CD8-positive, alpha-beta memory T cell (primary cell): Measurements from ENCODE around the gene PFDN6. TPM values are rescaled to one million over a fixed set of nuclear protein-coding genes. Genes with fewer than 3 reads are reported as not detected.
"Not testable (repeated sequence)": the region's sequence is repeated elsewhere in the genome, so short reads cannot be mapped to it uniquely, and the experiment has no call there.

Experiments used
- CTCF ChIA-PET: fragments of 350-600 bp; sonication (Branson Sonifier 250); formaldehyde crosslinking; loops from one replicate; lab custom pipeline; 2021; ENCODE audit warnings: antibody characterized with exemption; lab: Charles Lee
- POLR2A ChIA-PET: fragments of 350-600 bp; sonication (Branson Sonifier 250); formaldehyde crosslinking; loops from one replicate; lab custom pipeline; 2021; ENCODE audit warnings: antibody characterized with exemption; lab: Charles Lee
- DNase-seq, 5 donors: peaks; one replicate each; pipeline versions ENCODE4 v3.0.0 to v3.0.0-alpha.2; 2020 to 2022; ENCODE audit warnings: mixed read lengths in 1 of 5
- H3K27ac ChIP-seq: one replicate; pipeline ENCODE4 v1.7.0; 2013; ENCODE audit warnings: low read depth, mild to moderate bottlenecking, low read length, moderate library complexity
- H3K27me3 ChIP-seq: 2 replicates; pipeline ENCODE4 v1.7.0; 2013; ENCODE audit warnings: low read length, mild to moderate bottlenecking; ENCODE audit not compliant: insufficient read depth, poor library complexity, severe bottlenecking
- H3K36me3 ChIP-seq: 2 replicates; pipeline ENCODE4 v1.7.0; 2013; ENCODE audit warnings: mild to moderate bottlenecking, low read length, moderate library complexity; ENCODE audit not compliant: insufficient read depth
- H3K4me1 ChIP-seq: 2 replicates; pipeline ENCODE4 v1.7.0; 2013; ENCODE audit warnings: mild to moderate bottlenecking, low read length, moderate library complexity; ENCODE audit not compliant: insufficient read depth
- H3K4me3 ChIP-seq: 2 replicates; pipeline ENCODE4 v1.7.0; 2013; ENCODE audit warnings: mild to moderate bottlenecking, low read length
- H3K9me3 ChIP-seq: 2 replicates; pipeline ENCODE4 v1.7.0; 2013; ENCODE audit warnings: mild to moderate bottlenecking, low read length
- H3K27ac Mint-ChIP-seq, 8 donors: one replicate each; pipeline ENCODE4 v1.8.0; 2020 to 2021; ENCODE audit warnings: mixed read lengths in 8 of 8, mild to moderate bottlenecking in 6 of 8, inconsistent platforms in 3 of 8, moderate library complexity in 3 of 8
- H3K27me3 Mint-ChIP-seq, 2 donors: one replicate each; pipeline ENCODE4 v1.8.0; 2020 to 2021; ENCODE audit warnings: mixed read lengths in 2 of 2, mild to moderate bottlenecking in 1 of 2, moderate library complexity in 1 of 2
- H3K36me3 Mint-ChIP-seq, 3 donors: one replicate each; pipeline ENCODE4 v1.8.0; 2020 to 2021; ENCODE audit warnings: mixed read lengths in 3 of 3, inconsistent platforms in 1 of 3, mild to moderate bottlenecking in 1 of 3
- H3K4me1 Mint-ChIP-seq, 3 donors: one replicate each; pipeline ENCODE4 v1.8.0; 2020 to 2021; ENCODE audit warnings: mixed read lengths in 3 of 3, inconsistent platforms in 1 of 3, mild to moderate bottlenecking in 1 of 3
- H3K4me3 Mint-ChIP-seq, 7 donors: one replicate each; pipeline ENCODE4 v1.8.0; 2020 to 2021; ENCODE audit warnings: mixed read lengths in 7 of 7, mild to moderate bottlenecking in 6 of 7, moderate library complexity in 4 of 7, inconsistent platforms in 2 of 7
- H3K9me3 Mint-ChIP-seq, 5 donors: one replicate each; pipeline ENCODE4 v1.8.0; 2020 to 2022; ENCODE audit warnings: mixed read lengths in 5 of 5, mild to moderate bottlenecking in 3 of 5, moderate library complexity in 2 of 5, inconsistent platforms in 1 of 5
- polyA plus RNA-seq: library from polyadenylated mRNA; unstranded; fragments of 300-500 nt; fragmentation: Illumina TruSeq; gene quantifications from one replicate; pipeline ENCODE4 v1.2.3, GENCODE V29; 2021
- total RNA-seq, 2 experiments: library from RNA; stranded (reverse); gene quantifications; one replicate each; pipeline ENCODE4 v1.2.3, GENCODE V29; 2021

The PFDN6 gene
- total and polyA plus RNA-seq, 3 experiments from 2014 or later, result 37.4 to 119 (median 118) TPM

DNA sequence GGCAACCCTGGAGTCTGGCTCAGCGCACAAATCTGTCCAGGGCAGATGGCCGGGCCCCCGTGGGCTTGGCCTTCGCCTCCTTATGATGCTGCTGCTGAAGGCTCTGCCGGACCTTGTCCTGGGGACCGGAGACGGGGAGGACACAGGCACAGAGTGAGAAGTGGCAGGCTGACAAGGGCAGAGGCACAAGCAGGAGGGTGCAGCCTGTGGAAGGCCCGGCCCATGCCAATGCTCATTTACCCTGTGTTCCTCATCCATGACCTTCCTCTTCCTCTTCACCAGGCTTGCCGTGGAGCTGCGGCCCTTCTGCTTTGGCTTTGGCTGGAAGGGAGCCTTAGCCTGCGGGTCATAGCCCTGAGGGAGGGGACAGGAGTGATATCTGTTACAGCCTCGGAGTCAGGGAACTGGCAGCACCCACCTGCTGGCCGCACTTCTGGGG lies 10.1 kb upstream of the PFDN6 start:
- ChIA-PET POLR2A (interaction anchor here (0.9 to 1.8 kb wide), 2 partner anchors 8 to 20 kb away, joined by 3 to 9 read pairs; partner anchors contain the start of gene RGL2), CTCF (interaction anchor here (3.2 to 3.8 kb wide), 2 partner anchors 9 to 19 kb away, joined by 33 to 38 read pairs; partner anchors contain the start of genes PFDN6, RGL2 and WDR46)
- H3K36me3 Mint-ChIP-seq, result peaks cover 0 to 85% (median 17%) of the 10 kb centered on the region in 3 donors
- H3K9me3 Mint-ChIP-seq, result no peaks in the 10 kb centered on the region
- H3K27me3 ChIP-seq, result no peaks in the 10 kb centered on the region
- H3K9me3 ChIP-seq, result no peaks in the 10 kb centered on the region
- peak overlapping the region in 5 of 7 donors; percentile 29 to 98 (median 89) for H3K4me3 Mint-ChIP-seq
- peaks cover 43 to 74% (median 57%) of the 10 kb centered on the region in 3 donors for H3K4me1 Mint-ChIP-seq
- peak overlapping the region in 4 of 8 donors; percentile 38 to 92 (median 90) for H3K27ac Mint-ChIP-seq
- H3K4me1 ChIP-seq, result peaks cover 35% of the 10 kb centered on the region
- DNase-seq, result no peak
- no peaks in the 10 kb centered on the region for H3K27me3 Mint-ChIP-seq
- H3K4me3 ChIP-seq, result no peak overlapping the region
- no peak overlapping the region for H3K27ac ChIP-seq
- H3K36me3 ChIP-seq, result peaks cover 31% of the 10 kb centered on the region

- Histone ChIP-seq H3K27ac (peak overlapping the region; percentile 16), H3K27me3 (no peaks in the 10 kb centered on the region), H3K36me3 (peaks cover 30% of the 10 kb centered on the region), H3K4me3 (no peak overlapping the region), H3K4me1 (peaks cover 30% of the 10 kb centered on the region), H3K9me3 (no peaks in the 10 kb centered on the region)
- DNase-seq, result no peak
- Mint-ChIP-seq H3K27ac (peak overlapping the region in 5 of 8 donors; percentile 43 to 90 (median 70)), H3K4me3 (peak overlapping the region in 3 of 7 donors; percentile 29 to 98 (median 40)), H3K4me1 (peaks cover 36 to 66% (median 49%) of the 10 kb centered on the region in 3 donors), H3K9me3 (no peaks in the 10 kb centered on the region), H3K36me3 (peaks cover 0 to 84% (median 12%) of the 10 kb centered on the region in 3 donors), H3K27me3 (no peaks in the 10 kb centered on the region)
- ChIA-PET POLR2A (no interaction called here), CTCF (interaction anchor here (3.8 kb wide), 1 partner anchor 8 kb away, joined by 38 read pairs; the partner anchor contains the start of genes PFDN6 and WDR46)
These were observed 9.4 kb upstream of the PFDN6 start for GRCh38 chr6:33279971-33280511.

DNA sequence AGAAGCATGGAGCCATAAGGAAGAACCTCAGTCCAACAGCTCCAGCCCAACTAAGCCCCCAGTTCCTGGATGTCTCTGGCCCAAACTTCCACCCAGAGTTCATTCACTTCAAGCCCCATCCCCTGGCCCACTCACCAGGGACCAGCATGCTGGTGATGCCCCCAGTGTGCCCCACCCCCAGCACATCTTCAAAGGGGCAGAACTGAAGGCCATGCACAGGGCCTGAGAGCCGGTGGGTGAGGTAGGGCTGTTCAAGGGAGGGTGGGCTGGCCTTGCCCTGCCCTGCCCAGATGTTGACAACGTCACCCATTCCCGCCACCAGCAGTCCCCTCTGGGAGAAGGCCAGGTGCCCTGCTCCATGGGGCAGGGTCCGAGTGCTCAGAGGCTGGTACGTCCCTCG lies 8.9 kb upstream of the PFDN6 start:
- Histone ChIP-seq H3K9me3 (no peaks in the 10 kb centered on the region), H3K4me1 (peaks cover 30% of the 10 kb centered on the region), H3K27me3 (no peaks in the 10 kb centered on the region), H3K4me3 (no peak overlapping the region), H3K36me3 (peaks cover 25% of the 10 kb centered on the region), H3K27ac (peak overlapping the region; percentile 16)
- no peak for DNase-seq
- no peaks in the 10 kb centered on the region for H3K27me3 Mint-ChIP-seq
- peaks cover 0 to 82% (median 12%) of the 10 kb centered on the region in 3 donors for H3K36me3 Mint-ChIP-seq
- H3K27ac Mint-ChIP-seq, result peak overlapping the region in 3 of 8 donors; percentile 47 to 70 (median 64)
- no peaks in the 10 kb centered on the region for H3K9me3 Mint-ChIP-seq
- H3K4me1 Mint-ChIP-seq, result peaks cover 33 to 61% (median 44%) of the 10 kb centered on the region in 3 donors
- H3K4me3 Mint-ChIP-seq, result peak overlapping the region in 3 of 7 donors; percentile 29 to 98 (median 36)
- ChIA-PET CTCF (no interaction called here), POLR2A (interaction anchor here (0.8 kb wide), 1 partner anchor 9 kb away, joined by 4 read pairs; the partner anchor contains the start of genes PFDN6 and WDR46)

GRCh38 chr6:33285214-33285613 lies 4.2 kb upstream of the PFDN6 start:
- H3K36me3 Mint-ChIP-seq, result peaks cover 6 to 74% (median 16%) of the 10 kb centered on the region in 3 donors
- peaks cover 18% of the 10 kb centered on the region for H3K4me1 ChIP-seq
- H3K4me3 ChIP-seq, H3K9me3 Mint-ChIP-seq, POLR2A ChIA-PET, H3K27ac ChIP-seq, H3K27ac Mint-ChIP-seq, H3K27me3 Mint-ChIP-seq, H3K9me3 ChIP-seq, CTCF ChIA-PET, DNase-seq, H3K27me3 ChIP-seq: not testable (repeated sequence)
- H3K4me1 Mint-ChIP-seq, result peaks cover 31 to 55% (median 45%) of the 10 kb centered on the region in 3 donors
- peaks cover 29% of the 10 kb centered on the region for H3K36me3 ChIP-seq
- H3K4me3 Mint-ChIP-seq, result peak overlapping the region in 1 of 7 donors; percentile 59

- no peak for DNase-seq
- H3K4me3 Mint-ChIP-seq, result peak overlapping the region; percentile 89 to 99 (median 97)
- H3K4me1 ChIP-seq, result peaks cover 24% of the 10 kb centered on the region
- H3K9me3 ChIP-seq, result no peaks in the 10 kb centered on the region
- H3K27me3 ChIP-seq, result no peaks in the 10 kb centered on the region
- H3K36me3 Mint-ChIP-seq, result peaks cover 6 to 68% (median 15%) of the 10 kb centered on the region in 3 donors
- H3K27ac Mint-ChIP-seq, result peak overlapping the region in 6 of 8 donors; percentile 44 to 95 (median 73)
- no peaks in the 10 kb centered on the region for H3K9me3 Mint-ChIP-seq
- H3K27ac ChIP-seq, result no peak overlapping the region
- CTCF ChIA-PET, result interaction anchor here (0.8 to 5.3 kb wide), 3 partner anchors 9 to 25 kb away, joined by 3 to 38 read pairs (median 4); partner anchors contain the start of genes B3GALT4, RPS18 and VPS52
- H3K4me1 Mint-ChIP-seq, result peaks cover 37 to 50% (median 49%) of the 10 kb centered on the region in 3 donors
- H3K36me3 ChIP-seq, result peaks cover 34% of the 10 kb centered on the region
- POLR2A ChIA-PET, result interaction anchor here (0.7 to 3.6 kb wide), 7 partner anchors 8 to 58 kb away, joined by 3 to 41 read pairs (median 8); partner anchors contain the start of genes B3GALT4, RGL2 and ZBTB22
- H3K27me3 Mint-ChIP-seq, result no peaks in the 10 kb centered on the region
- no peak overlapping the region for H3K4me3 ChIP-seq
These were observed 2.2 kb upstream of the PFDN6 start for GRCh38 chr6:33286946-33287914.

GRCh38 chr6:33288141-33288920 lies 1.1 kb upstream of the PFDN6 start:
- Histone ChIP-seq H3K4me3 (peak overlapping the region; percentile 99), H3K36me3 (peaks cover 40% of the 10 kb centered on the region)
- H3K4me1 Mint-ChIP-seq, result peaks cover 37 to 49% (median 49%) of the 10 kb centered on the region in 3 donors

More at GRCh38 chr6:33288141-33288920, 1.1 kb upstream of the PFDN6 start:
- no peaks in the 10 kb centered on the region for H3K27me3 ChIP-seq
- Mint-ChIP-seq H3K36me3 (peaks cover 6 to 68% (median 15%) of the 10 kb centered on the region in 3 donors), H3K4me3 (peak overlapping the region; percentile 89 to 99 (median 97)), H3K27me3 (no peaks in the 10 kb centered on the region), H3K27ac (peak overlapping the region; percentile 68 to 99 (median 94)), H3K9me3 (no peaks in the 10 kb centered on the region)
- H3K4me1 ChIP-seq, result peaks cover 24% of the 10 kb centered on the region
- ChIA-PET POLR2A (interaction anchor here (0.6 to 3.6 kb wide), 11 partner anchors 10 to 166 kb away, joined by 3 to 43 read pairs (median 8); partner anchors contain the start of genes B3GALT4, RGL2, RPS18 and VPS52), CTCF (interaction anchor here (1.0 to 5.3 kb wide), 7 partner anchors 10 to 57 kb away, joined by 4 to 38 read pairs (median 10); partner anchors contain the start of genes B3GALT4, RPS18 and VPS52)
- no peak for DNase-seq
- H3K27ac ChIP-seq, result peak overlapping the region; percentile 83
- H3K9me3 ChIP-seq, result no peaks in the 10 kb centered on the region
